DND-41 (cell line): ENCODE results near the gene ICOS.

Source experiments
- ATAC-seq: fragments of 200-7000 bp; cut with Tn5 transposase; 3 replicates; pipeline ENCODE4 v1.9.1; 2021; ENCODE audit warnings: low read depth; ENCODE audit not compliant: insufficient read depth
- DNase-seq: peaks from one replicate; pipeline ENCODE4 v3.0.0-alpha.2; 2020
- H2AFZ ChIP-seq: 2 replicates; pipeline ENCODE4 v1.6.0; 2012; ENCODE audit warnings: low read depth, low read length
- H3K27ac ChIP-seq: 2 replicates; pipeline ENCODE4 v1.5.1; 2012; ENCODE audit warnings: low read length, inconsistent platforms
- H3K27me3 ChIP-seq: fragments of 200-600 bp; sonication (generic); 2 replicates; pipeline ENCODE4 v1.6.0; 2012; ENCODE audit warnings: low read length, mild to moderate bottlenecking, inconsistent platforms; ENCODE audit not compliant: insufficient read depth, poor library complexity
- H3K36me3 ChIP-seq: 2 replicates; pipeline ENCODE4 v1.5.1; 2012; ENCODE audit warnings: low read length, inconsistent platforms; ENCODE audit not compliant: insufficient read depth
- H3K4me1 ChIP-seq: 2 replicates; pipeline ENCODE4 v1.5.1; 2012; ENCODE audit warnings: mild to moderate bottlenecking, low read length; ENCODE audit not compliant: insufficient read depth
- H3K4me2 ChIP-seq: 2 replicates; pipeline ENCODE4 v1.6.0; 2012; ENCODE audit warnings: mild to moderate bottlenecking, moderate library complexity, low read length, inconsistent platforms; ENCODE audit not compliant: insufficient read depth
- H3K4me3 ChIP-seq, 2 experiments: fragments of 200-600 bp in 1 of 2; shearing (Covaris generic) in 1 of 2; 2 replicates each; pipeline ENCODE4 v1.5.1; 2012 to 2016; ENCODE audit warnings: inconsistent platforms in 2 of 2, low read length in 2 of 2, mild to moderate bottlenecking in 2 of 2, low read depth in 1 of 2, moderate library complexity in 1 of 2
- H3K79me2 ChIP-seq: 2 replicates; pipeline ENCODE4 v1.6.0; 2012; ENCODE audit warnings: low read length, inconsistent platforms; ENCODE audit not compliant: insufficient read depth
- H3K9ac ChIP-seq: 2 replicates; pipeline ENCODE4 v1.6.0; 2012; ENCODE audit warnings: low read depth, mild to moderate bottlenecking, inconsistent platforms, low read length, moderate library complexity
- H3K9me3 ChIP-seq: 2 replicates; pipeline ENCODE4 v1.5.1; 2012; ENCODE audit warnings: low read length, moderate library complexity, mild to moderate bottlenecking, inconsistent platforms; ENCODE audit not compliant: insufficient read depth, severe bottlenecking
- H4K20me1 ChIP-seq: 2 replicates; pipeline ENCODE4 v1.6.0; 2012; ENCODE audit warnings: low read length; ENCODE audit not compliant: insufficient read depth
- CTCF ChIP-seq: IDR thresholded peaks from 2 replicates; pipeline ENCODE4 v1.5.1; 2012; ENCODE audit warnings: borderline replicate concordance, low read length, moderate library complexity, mild to moderate bottlenecking; ENCODE audit not compliant: poor library complexity, severe bottlenecking; ENCODE audit errors: extremely low read depth
- EZH2 ChIP-seq: IDR thresholded peaks from 3 replicates; pipeline ENCODE4 v1.6.1; 2012; ENCODE audit warnings: borderline replicate concordance, low read depth, mild to moderate bottlenecking, moderate library complexity, low read length, inconsistent platforms; ENCODE audit not compliant: severe bottlenecking

The ICOS gene

DNA sequence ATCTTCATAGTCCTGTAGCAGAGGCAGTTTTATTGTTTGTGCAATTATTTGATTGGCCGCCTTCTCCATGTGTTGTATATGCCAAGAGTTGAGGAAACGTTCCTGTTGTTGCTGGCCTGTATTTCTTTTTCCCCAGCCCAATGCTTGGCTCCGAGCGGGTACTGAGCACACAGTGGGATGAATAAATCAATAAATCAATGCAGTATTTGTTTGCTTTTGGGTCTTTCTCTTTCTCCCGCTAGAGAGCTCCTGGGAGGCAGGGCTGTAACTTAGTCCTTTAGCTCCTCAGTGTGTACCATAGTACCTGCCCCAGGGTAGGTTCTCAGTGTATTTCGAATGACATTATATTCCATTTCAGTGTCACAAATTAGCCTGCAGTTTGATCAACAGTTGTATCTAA is 71.8 kb downstream of the ICOS start:
- H3K4me2 ChIP-seq = no peak overlapping the region
- H3K79me2 ChIP-seq = no peaks in the 10 kb centered on the region
- no peaks in the 10 kb centered on the region for H4K20me1 ChIP-seq
- TF ChIP-seq CTCF = no peak
- no peak for TF ChIP-seq EZH2
- H3K4me3 ChIP-seq = no peak overlapping the region
- H3K27ac ChIP-seq = no peak overlapping the region
- ATAC-seq = no peak
- no peak overlapping the region for H2AFZ ChIP-seq
- H3K9me3 ChIP-seq = no peaks in the 10 kb centered on the region
- DNase-seq = no peak
- no peaks in the 10 kb centered on the region for H3K36me3 ChIP-seq
- H3K27me3 ChIP-seq = no peaks in the 10 kb centered on the region
- no peak overlapping the region for H3K9ac ChIP-seq
- H3K4me1 ChIP-seq = peaks cover 12% of the 10 kb centered on the region

DNA sequence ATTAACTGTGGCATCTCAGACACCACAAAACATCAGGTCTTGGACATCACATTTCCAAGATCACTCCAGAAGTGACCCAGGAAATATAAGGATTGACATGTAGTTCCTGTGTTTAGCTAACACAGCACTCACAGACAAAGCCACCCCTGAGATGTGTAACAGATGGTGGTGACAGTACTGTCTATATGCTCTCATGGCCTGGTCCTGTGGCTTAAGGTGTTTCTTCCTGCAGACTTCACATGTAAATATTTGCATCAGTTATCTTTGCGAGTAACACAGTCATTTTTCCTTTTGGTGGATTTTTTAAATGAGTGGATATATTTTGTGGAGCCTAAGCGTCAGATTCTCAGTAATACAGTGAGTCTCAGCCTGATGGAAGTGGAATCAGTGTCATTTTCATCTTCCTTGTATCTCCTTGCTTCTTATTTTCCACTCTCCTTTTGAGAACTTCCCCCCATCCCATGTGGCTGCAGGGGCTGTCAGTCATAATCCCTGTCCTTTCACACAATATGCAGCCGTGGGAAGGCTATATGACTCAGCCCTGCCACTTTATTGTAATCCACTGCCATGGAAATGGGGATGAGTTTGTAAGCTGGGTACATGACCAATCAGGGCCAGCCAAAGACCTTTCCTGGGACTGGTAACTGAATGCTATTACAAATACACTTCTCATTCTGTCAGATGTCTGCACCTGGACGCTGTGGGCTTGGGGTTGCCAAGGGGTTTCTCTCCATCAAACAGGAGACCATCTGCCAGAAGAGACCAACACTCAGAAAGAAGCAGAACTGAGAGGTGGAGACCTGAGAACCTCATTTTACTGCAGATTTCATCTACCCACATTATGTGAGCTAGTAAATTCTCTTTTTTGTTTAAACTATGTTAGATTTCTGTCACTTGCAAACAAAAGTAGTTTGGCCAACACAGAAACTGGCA is 74.3 kb downstream of the ICOS start:
- no peak overlapping the region for H3K4me3 ChIP-seq
- H3K27ac ChIP-seq = no peak overlapping the region
- H3K9me3 ChIP-seq = no peaks in the 10 kb centered on the region
- TF ChIP-seq EZH2 (no peak), CTCF (no peak)
- H3K36me3 ChIP-seq = no peaks in the 10 kb centered on the region
- H3K4me2 ChIP-seq = no peak overlapping the region
- H4K20me1 ChIP-seq = no peaks in the 10 kb centered on the region
- no peak overlapping the region for H2AFZ ChIP-seq
- no peaks in the 10 kb centered on the region for H3K27me3 ChIP-seq
- H3K79me2 ChIP-seq = no peaks in the 10 kb centered on the region
- ATAC-seq (no peak), DNase-seq (no peak)
- no peak overlapping the region for H3K9ac ChIP-seq
- peaks cover 6% of the 10 kb centered on the region for H3K4me1 ChIP-seq
